DND-41 (cell line): ENCODE measurements around the gene MYADM.

Experiments used
- CTCF ChIP-seq: IDR thresholded peaks from 2 replicates; pipeline ENCODE4 v1.5.1; 2012; ENCODE audit warnings: borderline replicate concordance, low read length, moderate library complexity, mild to moderate bottlenecking; ENCODE audit not compliant: poor library complexity, severe bottlenecking; ENCODE audit errors: extremely low read depth
- EZH2 ChIP-seq: IDR thresholded peaks from 3 replicates; pipeline ENCODE4 v1.6.1; 2012; ENCODE audit warnings: borderline replicate concordance, low read depth, mild to moderate bottlenecking, moderate library complexity, low read length, inconsistent platforms; ENCODE audit not compliant: severe bottlenecking

GRCh38 chr19:53897459-53897858, 29.8 kb downstream of the MYADM start:
- TF ChIP-seq CTCF = no peak
- TF ChIP-seq EZH2 = no peak
